Measurements from ENCODE around the gene HSD17B14.
"Not testable (repeated sequence)": the region's sequence is repeated elsewhere in the genome, so short reads cannot be mapped to it uniquely, and the experiment has no call there.

HSD17B14 gene

GRCh38 chr19:48852292-48852691, 16.0 kb upstream of the HSD17B14 start:
- Histone ChIP-seq H4K20me1 (no peaks in the 10 kb centered on the region), H3K36me3 (no peaks in the 10 kb centered on the region), H3K27ac (no peak overlapping the region), H3K4me2 (no peak overlapping the region), H3K9me3 (no peaks in the 10 kb centered on the region), H3K4me1 (no peaks in the 10 kb centered on the region), H3K9ac (no peak overlapping the region), H3K27me3 (no peaks in the 10 kb centered on the region), H3K4me3 (no peak overlapping the region)
- no peak for TF ChIP-seq Cebpa-rat (IDR thresholded peaks at IDR 0.05)

DNA sequence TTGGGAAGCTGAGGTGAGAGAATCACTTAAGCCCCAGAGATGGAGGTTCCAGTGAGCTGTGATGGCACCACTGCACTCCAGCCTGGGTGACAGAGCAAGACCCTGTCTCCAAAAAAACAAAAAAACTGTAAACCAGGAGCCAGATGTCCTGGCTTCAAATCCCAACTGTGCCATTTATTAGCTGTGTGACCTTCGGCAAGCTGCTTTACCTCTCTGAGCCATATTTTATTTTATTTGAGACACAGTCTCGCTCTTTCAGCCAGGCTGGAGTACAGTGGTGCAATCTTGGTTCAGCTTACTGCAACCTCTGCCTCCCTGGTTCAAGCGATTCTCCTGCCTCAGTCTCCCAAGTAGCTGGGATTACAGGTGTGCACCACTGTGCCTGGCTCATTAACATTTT, 10.4 kb upstream of the HSD17B14 start:
- not testable (repeated sequence) for H3K9ac ChIP-seq

GRCh38 chr19:48845384-48845783, 9.1 kb upstream of the HSD17B14 start:
- Histone ChIP-seq H3K9me3 (no peaks in the 10 kb centered on the region), H4K20me1 (no peaks in the 10 kb centered on the region), H3K36me3 (no peaks in the 10 kb centered on the region), H3K27me3 (no peaks in the 10 kb centered on the region), H3K4me3 (no peak overlapping the region), H3K4me2 (no peak overlapping the region), H3K4me1 (no peaks in the 10 kb centered on the region), H3K9ac (0 out of 2 replicates have a peak overlapping the region, but pooled peaks have one; percentile 15), H3K27ac (no peak overlapping the region)
- TF ChIP-seq Cebpa-rat (IDR thresholded peaks at IDR 0.05), result no peak

More for the DNA sequence above, 10.4 kb upstream of the HSD17B14 start:
- H4K20me1 ChIP-seq, H3K9me3 ChIP-seq, H3K27me3 ChIP-seq, H3K27ac ChIP-seq, H3K4me2 ChIP-seq, H3K36me3 ChIP-seq, H3K4me1 ChIP-seq, H3K4me3 ChIP-seq: not testable (repeated sequence)

GRCh38 chr19:48844472-48844871, 8.2 kb upstream of the HSD17B14 start:
- no peak overlapping the region for H3K4me3 ChIP-seq
- H3K27ac ChIP-seq, result no peak overlapping the region
- no peak overlapping the region for H3K9ac ChIP-seq
- no peaks in the 10 kb centered on the region for H3K27me3 ChIP-seq
- H3K4me2 ChIP-seq, result no peak overlapping the region
- H3K9me3 ChIP-seq, result no peaks in the 10 kb centered on the region
- H3K36me3 ChIP-seq, result no peaks in the 10 kb centered on the region
- TF ChIP-seq Cebpa-rat (IDR thresholded peaks at IDR 0.05), result no peak
- no peaks in the 10 kb centered on the region for H4K20me1 ChIP-seq
- H3K4me1 ChIP-seq, result no peaks in the 10 kb centered on the region

DNA sequence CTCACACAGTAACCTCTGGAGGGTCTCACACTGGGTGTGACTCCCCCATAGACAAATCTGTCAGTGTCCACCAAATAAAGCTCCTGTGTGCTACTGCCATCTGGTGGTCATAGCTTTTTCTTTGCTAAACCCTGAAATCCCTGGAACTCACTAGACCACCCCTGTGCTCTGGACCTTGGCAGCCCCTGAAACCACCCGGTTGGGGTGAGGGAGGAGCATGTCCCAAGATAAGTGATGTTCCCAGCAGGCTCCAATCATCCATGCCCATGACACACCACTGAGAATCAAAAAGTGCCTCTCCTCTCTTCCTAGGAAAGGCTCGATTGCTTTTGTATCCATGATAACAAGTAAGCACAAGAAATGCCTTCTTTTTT, 6.5 kb upstream of the HSD17B14 start:
- Histone ChIP-seq H3K9ac (no peak overlapping the region), H3K4me2 (no peak overlapping the region)
- TF ChIP-seq Cebpa-rat (IDR thresholded peaks at IDR 0.05), result no peak

GRCh38 chr19:48841571-48841970, 5.3 kb upstream of the HSD17B14 start:
- TF ChIP-seq Cebpa-rat (IDR thresholded peaks at IDR 0.05), result no peak

More for the DNA sequence above, 6.5 kb upstream of the HSD17B14 start:
- no peaks in the 10 kb centered on the region for H4K20me1 ChIP-seq
- H3K9me3 ChIP-seq, result no peaks in the 10 kb centered on the region
- H3K4me1 ChIP-seq, result peaks cover 2% of the 10 kb centered on the region; the same call in 1 of the 2 replicates
- H3K27ac ChIP-seq, result no peak overlapping the region
- H3K27me3 ChIP-seq, result no peaks in the 10 kb centered on the region
- H3K4me3 ChIP-seq, result no peak overlapping the region
- H3K36me3 ChIP-seq, result no peaks in the 10 kb centered on the region

DNA sequence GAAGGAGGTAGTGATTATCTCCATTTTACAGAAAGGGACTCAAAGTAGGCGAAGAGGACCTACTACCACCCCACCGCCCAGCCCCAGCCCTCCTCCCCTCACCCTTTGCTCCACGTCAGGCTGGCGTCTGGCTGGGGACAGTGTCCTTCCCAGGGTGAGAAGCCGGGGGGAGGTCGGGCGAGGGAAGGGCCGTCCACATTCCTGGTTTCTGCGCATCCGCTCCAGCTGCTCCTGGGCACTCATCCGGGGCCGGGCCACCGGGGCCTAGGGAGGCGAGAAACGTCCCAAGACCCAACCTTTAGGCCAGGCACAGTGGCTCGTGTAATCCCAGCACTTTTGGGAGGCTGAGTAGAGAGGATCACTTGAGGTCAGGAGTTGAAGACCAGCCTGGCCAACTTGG, 4.8 kb upstream of the HSD17B14 start:
- no peaks in the 10 kb centered on the region for H3K36me3 ChIP-seq

More at GRCh38 chr19:48841571-48841970, 5.3 kb upstream of the HSD17B14 start:
- no peaks in the 10 kb centered on the region for H4K20me1 ChIP-seq
- H3K9me3 ChIP-seq, result no peaks in the 10 kb centered on the region
- H3K36me3 ChIP-seq, result no peaks in the 10 kb centered on the region
- no peak overlapping the region for H3K9ac ChIP-seq
- H3K4me1 ChIP-seq, result peaks cover 14% of the 10 kb centered on the region
- H3K27ac ChIP-seq, result no peak overlapping the region
- H3K4me2 ChIP-seq, result no peak overlapping the region
- H3K27me3 ChIP-seq, result no peaks in the 10 kb centered on the region
- H3K4me3 ChIP-seq, result no peak overlapping the region

DNA sequence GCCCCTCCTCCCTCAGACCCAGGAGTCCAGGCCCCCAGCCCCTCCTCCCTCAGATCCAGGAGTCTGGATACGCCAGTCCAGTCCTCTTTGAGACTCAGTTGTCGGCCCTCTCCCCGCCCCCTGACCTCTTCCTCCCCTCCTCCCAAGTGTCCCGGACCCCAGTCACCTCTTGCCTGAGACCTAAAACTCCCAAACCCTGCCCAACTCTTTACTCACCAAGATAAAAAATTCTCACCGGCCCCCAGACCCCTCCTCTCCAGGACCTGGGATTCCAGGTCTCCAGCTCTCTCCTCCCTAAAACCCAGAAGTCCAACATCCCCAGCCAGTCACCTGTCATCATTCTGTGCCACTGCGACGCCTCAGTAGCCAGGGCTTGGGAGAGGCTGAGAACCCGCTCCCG, 1.4 kb upstream of the HSD17B14 start:
- Histone ChIP-seq H3K4me2 (peak overlapping the region; percentile 92), H3K27me3 (no peaks in the 10 kb centered on the region), H3K9me3 (no peaks in the 10 kb centered on the region), H3K9ac (no peak overlapping the region), H3K27ac (no peak overlapping the region), H3K36me3 (no peaks in the 10 kb centered on the region), H3K4me3 (no peak overlapping the region), H4K20me1 (no peaks in the 10 kb centered on the region), H3K4me1 (peaks cover 46% of the 10 kb centered on the region)
- TF ChIP-seq Cebpa-rat (IDR thresholded peaks at IDR 0.05), result no peak

More for the DNA sequence above, 4.8 kb upstream of the HSD17B14 start:
- no peaks in the 10 kb centered on the region for H3K27me3 ChIP-seq
- H3K9me3 ChIP-seq, result no peaks in the 10 kb centered on the region
- H3K27ac ChIP-seq, result no peak overlapping the region
- H3K9ac ChIP-seq, result no peak overlapping the region
- H3K4me3 ChIP-seq, result no peak overlapping the region
- H3K4me1 ChIP-seq, result peaks cover 19% of the 10 kb centered on the region
- H3K4me2 ChIP-seq, result no peak overlapping the region
- no peak for TF ChIP-seq Cebpa-rat (IDR thresholded peaks at IDR 0.05)
- H4K20me1 ChIP-seq, result no peaks in the 10 kb centered on the region

- H3K4me2 ChIP-seq, result peak overlapping the region; percentile 92
Measured at GRCh38 chr19:48837051-48837524, 797 bp upstream of the HSD17B14 start.

GRCh38 chr19:48835734-48836088, 580 bp downstream of the HSD17B14 start:
- H4K20me1 ChIP-seq, result no peaks in the 10 kb centered on the region
- no peaks in the 10 kb centered on the region for H3K9me3 ChIP-seq
- H3K27ac ChIP-seq, result peak overlapping the region; percentile 80
- no peaks in the 10 kb centered on the region; the same call in 1 of the 2 replicates for H3K36me3 ChIP-seq
- peak overlapping the region; percentile 92 for H3K4me2 ChIP-seq
- no peak for TF ChIP-seq Cebpa-rat (IDR thresholded peaks at IDR 0.05)
- H3K4me1 ChIP-seq, result peaks cover 46% of the 10 kb centered on the region
- peak overlapping the region; percentile 63 for H3K4me3 ChIP-seq
- H3K27me3 ChIP-seq, result no peaks in the 10 kb centered on the region
- peak overlapping the region; percentile 71 for H3K9ac ChIP-seq

More at GRCh38 chr19:48837051-48837524, 797 bp upstream of the HSD17B14 start:
- Histone ChIP-seq H4K20me1 (no peaks in the 10 kb centered on the region), H3K4me1 (peaks cover 46% of the 10 kb centered on the region), H3K4me3 (peak overlapping the region; percentile 63), H3K9ac (peak overlapping the region; percentile 71), H3K27me3 (no peaks in the 10 kb centered on the region), H3K27ac (peak overlapping the region; percentile 80; the same call in 1 of the 2 replicates), H3K9me3 (no peaks in the 10 kb centered on the region), H3K36me3 (no peaks in the 10 kb centered on the region; the same call in 1 of the 2 replicates)
- no peak for TF ChIP-seq Cebpa-rat (IDR thresholded peaks at IDR 0.05)

DNA sequence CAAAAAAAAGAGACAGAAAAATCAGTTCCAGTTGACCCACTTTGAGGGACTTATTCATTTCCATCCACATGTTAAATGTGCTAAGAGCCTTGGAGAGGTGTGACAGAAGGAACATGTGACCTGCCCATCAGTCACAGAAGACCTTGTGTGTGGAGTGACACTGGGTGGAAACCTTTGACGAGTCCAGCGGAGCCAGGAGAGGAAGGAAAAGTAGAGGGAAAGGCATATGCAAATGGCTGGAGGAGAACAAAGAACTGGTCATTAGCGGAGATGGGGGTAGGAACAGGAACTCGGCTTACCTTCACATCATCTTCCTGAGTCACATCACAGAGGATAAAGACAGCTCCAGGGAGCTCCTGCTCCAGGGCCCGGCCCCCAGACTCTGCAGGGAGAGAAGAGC, 2.3 kb downstream of the HSD17B14 start:
- Histone ChIP-seq H3K27me3 (no peaks in the 10 kb centered on the region), H3K4me2 (peak overlapping the region; percentile 81)

More for the DNA sequence above, 2.3 kb downstream of the HSD17B14 start:
- peaks cover 46% of the 10 kb centered on the region for H3K4me1 ChIP-seq
- no peak for TF ChIP-seq Cebpa-rat (IDR thresholded peaks at IDR 0.05)
- no peaks in the 10 kb centered on the region for H3K9me3 ChIP-seq
- no peaks in the 10 kb centered on the region for H4K20me1 ChIP-seq
- H3K36me3 ChIP-seq, result no peaks in the 10 kb centered on the region; the same call in 1 of the 2 replicates
- H3K4me3 ChIP-seq, result no peak overlapping the region; the same call in 1 of the 2 replicates
- peak overlapping the region; percentile 50; the same call in 1 of the 2 replicates for H3K9ac ChIP-seq
- peak overlapping the region; percentile 78 for H3K27ac ChIP-seq
